Glomerular visceral epithelial cell (primary cell): Measurements from ENCODE around the gene GNG7.
"Not testable (repeated sequence)": the region's sequence is repeated elsewhere in the genome, so short reads cannot be mapped to it uniquely, and the experiment has no call there.

Experiments
- DNase-seq: peaks from one replicate; pipeline ENCODE4 v3.0.0-alpha.2; 2016; ENCODE audit errors: extremely low spot score

GNG7 gene

GRCh38 chr19:2713170-2713569 is 10.7 kb upstream of the GNG7 start:
- not testable (repeated sequence) for DNase-seq

- no peak for DNase-seq
Observed at GRCh38 chr19:2711875-2712205, 9.3 kb upstream of the GNG7 start.

GRCh38 chr19:2711172-2711874 is 8.8 kb upstream of the GNG7 start:
- no peak for DNase-seq

- no peak for DNase-seq
Observed at GRCh38 chr19:2706251-2706650, 3.8 kb upstream of the GNG7 start.

GRCh38 chr19:2703691-2704216 is 1.3 kb upstream of the GNG7 start:
- no peak for DNase-seq

GRCh38 chr19:2703077-2703437 is 563 bp upstream of the GNG7 start:
- DNase-seq, result no peak

- no peak for DNase-seq
Observed at GRCh38 chr19:2701361-2702169, 929 bp downstream of the GNG7 start.

GRCh38 chr19:2700660-2701360 is 1.7 kb downstream of the GNG7 start:
- DNase-seq, result no peak

GRCh38 chr19:2699413-2700140 is 2.9 kb downstream of the GNG7 start:
- DNase-seq, result no peak

GRCh38 chr19:2694196-2694595 is 8.3 kb downstream of the GNG7 start:
- DNase-seq, result no peak

- DNase-seq, result no peak
Observed at GRCh38 chr19:2693492-2694160, 8.9 kb downstream of the GNG7 start.

GRCh38 chr19:2691951-2692350 is 10.5 kb downstream of the GNG7 start:
- DNase-seq, result no peak

- no peak for DNase-seq
Observed at GRCh38 chr19:2690856-2691255, 11.6 kb downstream of the GNG7 start.

- DNase-seq, result no peak
Observed at GRCh38 chr19:2686360-2686759, 16.1 kb downstream of the GNG7 start.

- DNase-seq, result no peak
Observed at GRCh38 chr19:2685204-2685704, 17.2 kb downstream of the GNG7 start.

GRCh38 chr19:2683430-2684003 is 19.0 kb downstream of the GNG7 start:
- DNase-seq, result no peak

- no peak for DNase-seq
Observed at GRCh38 chr19:2680808-2681207, 21.7 kb downstream of the GNG7 start.

- no peak for DNase-seq
Observed at GRCh38 chr19:2679439-2679838, 23.1 kb downstream of the GNG7 start.

- not testable (repeated sequence) for DNase-seq
Observed at GRCh38 chr19:2678948-2679347, 23.5 kb downstream of the GNG7 start.

- no peak for DNase-seq
Observed at GRCh38 chr19:2678044-2678671, 24.3 kb downstream of the GNG7 start.
